HPDE6-E6E7 (cell line): ENCODE results near the gene HRAS.

ENCODE experiments used
- DNase-seq: peaks from one replicate; pipeline ENCODE4 v3.0.0; 2011; ENCODE audit warnings: missing footprints; ENCODE audit errors: extremely low spot score

Gene HRAS

DNA sequence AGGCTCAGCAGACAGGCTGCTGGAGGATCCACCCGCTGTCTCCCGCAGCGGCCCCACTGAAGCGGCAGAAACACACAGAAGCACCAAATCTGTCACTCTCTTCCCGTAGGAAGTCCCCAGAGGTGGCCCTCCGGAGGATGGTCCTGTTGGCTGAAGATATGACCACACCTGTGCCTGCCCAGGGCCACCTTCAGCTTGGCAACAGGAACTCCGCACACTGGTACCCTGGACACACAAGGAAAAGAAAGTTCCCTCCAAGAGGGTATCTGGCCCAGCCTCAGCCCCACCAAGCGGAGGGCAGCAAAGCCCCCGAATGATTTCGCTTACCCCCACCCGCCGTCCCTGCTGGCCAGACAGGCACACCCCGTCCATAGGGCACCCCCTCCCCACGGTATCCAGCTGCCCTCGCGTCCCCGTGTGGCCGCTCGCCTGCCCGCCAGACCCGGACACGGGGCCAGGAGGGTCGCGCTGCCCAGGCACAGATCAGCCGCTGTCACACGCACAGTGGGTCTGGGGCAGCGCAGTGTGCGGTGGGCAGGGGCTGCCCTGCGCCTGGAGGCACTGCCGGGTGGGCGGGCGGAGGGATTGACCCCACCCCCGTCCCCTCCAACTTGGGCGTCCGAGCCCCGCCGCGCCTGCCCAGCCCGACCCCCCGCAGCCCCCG is 32.4 kb upstream of the HRAS start:
- no peak for DNase-seq

DNA sequence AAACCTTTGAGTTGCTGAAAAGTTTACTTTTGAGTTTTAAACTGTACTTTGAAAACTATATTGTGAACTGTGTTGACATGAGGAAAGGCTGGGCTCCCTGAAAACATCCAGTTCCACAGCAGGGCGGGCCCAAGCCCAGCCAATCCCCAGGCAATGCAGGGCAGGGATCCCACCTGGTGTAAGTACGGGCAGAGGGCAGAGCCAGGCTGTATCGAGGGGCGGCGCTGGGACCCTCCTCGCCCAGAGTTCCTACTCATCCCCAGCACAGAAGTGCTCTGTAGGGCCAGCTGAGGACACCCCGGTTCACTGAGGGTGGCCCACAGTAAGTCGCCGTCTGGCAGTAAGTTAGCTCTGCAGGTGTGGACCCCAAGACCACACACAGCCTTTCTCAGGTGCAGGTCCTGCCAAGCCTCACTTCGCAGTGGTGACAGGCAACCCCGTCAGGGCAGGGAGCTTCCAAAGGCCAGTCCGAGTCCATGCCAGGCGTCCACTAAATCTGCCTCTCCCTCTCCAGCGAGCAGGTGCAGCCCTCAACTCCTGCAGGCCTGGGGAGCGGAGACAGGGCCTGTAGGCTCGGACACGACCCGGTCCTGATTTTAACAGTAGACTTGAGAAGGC is 31.7 kb upstream of the HRAS start:
- DNase-seq, result no peak

- DNase-seq, result no peak
Measured at GRCh38 chr11:565921-566509, 30.6 kb upstream of the HRAS start.

DNA sequence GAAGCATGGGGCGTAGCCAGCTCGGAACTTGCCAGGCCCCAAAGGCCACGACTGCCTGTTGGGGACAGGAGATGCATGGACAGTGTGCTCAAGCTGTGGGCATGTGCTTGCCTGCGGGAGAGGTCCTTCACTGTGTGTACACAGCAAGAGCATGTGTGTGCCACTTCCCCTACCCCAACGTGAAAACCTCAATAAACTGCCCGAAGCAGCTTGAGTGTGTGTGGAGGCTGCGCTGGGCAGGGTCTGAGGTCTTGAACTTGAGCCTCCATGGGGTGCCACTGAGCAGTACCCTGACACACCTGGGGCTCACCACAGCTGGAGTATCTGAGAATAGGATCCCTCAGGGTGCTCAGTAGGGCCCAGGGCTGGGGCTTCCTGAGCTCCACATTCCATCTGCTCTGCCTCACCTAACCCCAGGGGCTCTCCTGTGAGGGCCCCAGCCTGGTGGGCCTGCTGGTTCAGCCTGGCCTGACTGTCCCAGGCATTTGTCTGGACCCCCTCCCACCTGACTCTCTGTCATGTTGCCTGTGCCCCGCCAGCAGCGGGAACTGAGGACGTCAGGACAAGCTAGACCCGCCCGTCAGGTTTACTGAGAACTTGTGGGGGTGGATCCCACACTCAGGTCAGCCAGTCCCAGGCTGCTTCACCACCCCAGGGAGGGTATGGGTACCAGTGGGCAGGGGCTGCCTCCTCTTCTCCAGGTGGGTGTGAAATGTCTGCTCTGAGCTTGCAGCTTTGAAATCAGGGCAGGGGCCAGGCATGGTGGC is 28.6 kb upstream of the HRAS start:
- no peak for DNase-seq

DNA sequence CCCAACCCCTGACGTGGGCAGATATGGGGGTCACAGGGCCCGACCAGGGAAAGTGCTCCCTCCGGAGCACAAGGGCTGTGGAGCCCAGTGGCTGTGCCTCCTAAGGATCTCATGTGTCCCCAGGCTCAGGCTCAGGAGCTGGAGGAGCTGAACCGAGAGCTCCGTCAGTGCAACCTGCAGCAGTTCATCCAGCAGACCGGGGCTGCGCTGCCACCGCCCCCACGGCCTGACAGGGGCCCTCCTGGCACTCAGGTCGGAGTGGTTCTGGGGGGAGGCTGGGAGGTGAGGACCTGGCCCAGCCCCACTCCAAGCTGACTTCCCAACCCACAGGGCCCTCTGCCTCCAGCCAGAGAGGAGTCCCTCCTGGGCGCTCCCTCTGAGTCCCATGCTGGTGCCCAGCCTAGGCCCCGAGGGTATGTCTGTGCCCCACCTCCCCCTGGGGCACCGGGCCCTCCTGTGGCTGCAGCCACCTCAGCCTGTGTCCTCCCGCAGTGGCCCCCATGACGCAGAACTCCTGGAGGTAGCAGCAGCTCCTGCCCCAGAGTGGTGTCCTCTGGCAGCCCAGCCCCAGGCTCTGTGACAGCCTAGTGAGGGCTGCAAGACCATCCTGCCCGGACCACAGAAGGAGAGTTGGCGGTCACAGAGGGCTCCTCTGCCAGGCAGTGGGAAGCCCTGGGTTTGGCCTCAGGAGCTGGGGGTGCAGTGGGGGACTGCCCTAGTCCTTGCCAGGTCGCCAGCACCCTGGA is 27.9 kb upstream of the HRAS start:
- DNase-seq, result no peak

DNA sequence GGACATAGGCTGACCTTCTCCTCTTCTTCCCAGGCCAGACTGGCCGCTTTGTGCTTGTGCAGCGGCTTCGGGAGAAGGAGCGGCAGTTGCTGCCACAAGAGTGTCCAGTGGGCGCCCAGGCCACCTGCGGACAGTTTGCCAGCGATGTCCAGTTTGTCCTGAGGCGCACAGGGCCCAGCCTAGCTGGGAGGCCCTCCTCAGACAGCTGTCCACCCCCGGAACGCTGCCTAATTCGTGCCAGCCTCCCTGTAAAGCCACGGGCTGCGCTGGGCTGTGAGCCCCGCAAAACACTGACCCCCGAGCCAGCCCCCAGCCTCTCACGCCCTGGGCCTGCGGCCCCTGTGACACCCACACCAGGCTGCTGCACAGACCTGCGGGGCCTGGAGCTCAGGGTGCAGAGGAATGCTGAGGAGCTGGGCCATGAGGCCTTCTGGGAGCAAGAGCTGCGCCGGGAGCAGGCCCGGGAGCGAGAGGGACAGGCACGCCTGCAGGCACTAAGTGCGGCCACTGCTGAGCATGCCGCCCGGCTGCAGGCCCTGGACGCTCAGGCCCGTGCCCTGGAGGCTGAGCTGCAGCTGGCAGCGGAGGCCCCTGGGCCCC is 26.8 kb upstream of the HRAS start:
- DNase-seq, result no peak

DNA sequence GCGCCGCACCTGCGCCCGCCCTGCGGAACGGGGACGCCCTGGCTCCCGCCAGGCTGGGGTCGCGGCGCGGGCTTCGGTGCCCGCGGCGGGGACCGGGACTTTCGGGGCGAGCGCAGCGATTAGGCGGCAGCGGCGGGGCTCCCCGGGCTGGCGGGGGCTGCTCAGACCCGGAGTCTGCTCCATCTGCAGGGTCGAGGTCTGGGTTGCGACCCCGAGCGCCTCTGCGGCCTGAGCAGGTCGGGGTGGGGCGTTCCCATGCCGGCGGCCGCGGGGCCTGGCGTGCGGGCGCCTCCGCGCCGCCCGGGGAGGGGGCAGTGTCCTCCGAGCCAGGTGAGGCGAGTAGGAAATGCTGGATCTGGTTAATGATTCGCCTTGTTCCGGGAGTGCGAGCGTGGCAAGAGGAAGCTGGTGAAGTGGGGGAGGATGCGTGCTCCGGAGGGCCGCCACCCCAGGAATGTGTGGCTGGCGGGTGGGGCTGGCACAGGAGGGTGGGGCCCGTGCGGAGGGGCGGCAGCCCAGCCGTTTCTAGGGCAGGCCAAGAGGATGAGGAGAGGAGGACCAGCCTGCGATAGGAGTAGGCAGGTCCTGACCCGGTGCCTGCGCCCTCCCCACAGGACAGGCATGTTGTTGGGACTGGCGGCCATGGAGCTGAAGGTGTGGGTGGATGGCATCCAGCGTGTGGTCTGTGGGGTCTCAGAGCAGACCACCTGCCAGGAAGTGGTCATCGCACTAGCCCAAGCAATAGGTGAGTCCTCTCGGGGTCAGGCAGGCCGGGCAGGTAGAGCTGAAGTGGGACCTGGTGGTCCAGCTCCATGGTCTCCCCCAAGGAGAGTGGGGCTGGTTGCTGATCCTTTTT is 26.0 kb upstream of the HRAS start:
- DNase-seq, result no peak

- peak; percentile 74 for DNase-seq
Measured at GRCh38 chr11:560305-561147, 25.1 kb upstream of the HRAS start, which contains the start of the genes LMNTD2 and RASSF7. TSS of gene LMNTD2 (minus strand) at chr11:560738. CDS start at chr11:560716, 22 bp downstream. TSS of gene RASSF7 (plus strand) at chr11:560970. CDS start at chr11:561769, 799 bp downstream.

GRCh38 chr11:559712-560304 is 24.4 kb upstream of the HRAS start:
- no peak for DNase-seq

DNA sequence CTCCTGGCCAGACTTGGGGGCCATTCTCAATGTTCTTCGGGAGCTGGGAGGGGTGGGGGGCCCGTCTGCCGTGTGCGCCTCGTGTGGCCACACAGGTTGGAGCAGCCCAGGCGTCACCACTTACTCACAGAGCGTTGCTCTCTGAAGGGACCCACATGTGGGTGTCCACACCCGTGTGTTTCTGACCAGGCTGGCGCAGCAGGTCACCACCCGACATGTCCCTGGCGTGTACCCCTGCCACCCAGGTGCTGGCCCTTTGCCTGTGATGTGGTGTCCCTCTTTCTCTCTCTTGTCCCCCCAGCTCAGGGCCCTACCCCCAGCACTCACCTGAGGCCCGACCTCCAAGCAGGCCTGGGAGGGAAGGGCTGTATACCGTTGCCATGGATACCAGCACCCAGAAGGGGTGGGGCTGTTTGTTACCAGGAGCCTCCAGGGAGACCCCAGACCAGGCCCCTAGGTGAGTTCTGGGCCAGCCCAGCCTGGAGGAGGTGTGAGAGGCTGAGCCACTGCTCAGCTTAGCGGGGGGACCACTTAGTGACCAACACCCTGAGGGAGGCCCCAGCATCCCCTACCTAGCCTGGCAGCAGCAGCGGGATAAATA is 23.7 kb upstream of the HRAS start:
- no peak for DNase-seq

GRCh38 chr11:558503-558902 is 23.1 kb upstream of the HRAS start:
- no peak for DNase-seq

DNA sequence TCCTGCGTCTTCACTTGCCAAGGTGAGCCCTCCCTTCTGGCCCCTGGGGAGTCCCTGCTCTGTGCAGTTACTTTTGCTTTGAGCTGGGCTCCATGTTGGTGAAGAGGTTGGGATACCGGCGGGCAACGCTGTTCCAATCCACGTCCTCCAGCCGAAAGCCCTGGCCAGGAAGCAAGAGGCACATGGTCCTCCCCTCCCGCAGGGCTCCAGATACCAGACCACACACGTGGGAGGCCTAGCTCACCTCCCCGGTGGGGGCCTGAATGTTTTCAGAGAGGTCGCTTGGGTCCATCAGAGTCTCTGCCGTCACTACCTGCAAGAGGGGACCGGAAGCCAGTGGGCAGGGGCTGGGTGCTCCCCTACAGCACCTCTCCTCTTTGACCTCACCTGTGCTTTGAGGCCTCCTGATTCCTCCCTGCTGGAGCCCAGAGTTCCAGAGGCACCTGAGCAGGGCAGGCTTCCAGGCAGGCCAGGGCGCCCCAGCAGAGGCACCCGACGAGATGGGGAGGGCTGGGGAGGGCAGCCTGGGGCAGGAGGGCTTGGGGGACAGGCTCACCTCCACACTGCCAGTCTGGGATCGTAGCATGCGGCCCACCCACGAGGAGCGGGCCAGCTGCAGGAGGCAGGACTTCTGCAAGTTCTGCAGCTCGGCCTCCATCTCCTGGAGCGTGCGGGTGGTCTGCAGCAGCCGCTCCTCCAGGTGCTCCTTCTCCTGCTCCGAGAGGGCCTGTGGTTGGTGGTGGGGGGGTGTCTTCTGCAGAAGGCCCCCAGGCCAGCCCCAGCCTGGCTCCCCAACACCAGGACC is 22.2 kb upstream of the HRAS start:
- no peak for DNase-seq

DNA sequence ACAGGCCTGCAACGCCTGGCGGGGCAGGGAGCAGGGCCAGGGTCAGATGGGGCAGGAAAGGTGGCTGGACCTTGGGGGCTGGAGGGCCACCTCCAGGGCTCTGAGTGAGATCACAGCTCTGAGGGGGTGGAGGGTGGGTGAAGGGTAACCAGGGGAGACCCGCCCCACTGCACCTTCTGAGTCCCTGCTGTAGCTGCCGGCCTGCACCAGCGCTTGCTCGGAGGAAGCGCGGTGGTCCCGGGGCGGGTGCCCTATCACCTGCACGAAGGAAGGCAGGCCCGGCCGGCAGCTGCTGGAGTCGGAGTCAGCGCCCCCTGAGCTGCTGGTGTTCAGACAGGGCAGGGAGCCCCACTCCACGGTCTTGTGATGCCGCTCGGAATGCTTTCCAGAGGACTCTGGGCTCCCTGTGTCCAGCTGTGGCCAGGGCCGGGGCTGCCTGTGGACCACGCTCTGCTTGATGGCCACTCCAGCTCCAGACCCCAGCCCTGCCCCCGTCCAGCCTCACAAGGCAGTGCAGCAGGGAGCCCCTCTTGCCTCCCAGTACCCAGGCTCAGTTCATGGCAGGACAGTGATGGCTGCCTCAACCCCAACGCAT is 21.4 kb upstream of the HRAS start:
- DNase-seq, result no peak

DNA sequence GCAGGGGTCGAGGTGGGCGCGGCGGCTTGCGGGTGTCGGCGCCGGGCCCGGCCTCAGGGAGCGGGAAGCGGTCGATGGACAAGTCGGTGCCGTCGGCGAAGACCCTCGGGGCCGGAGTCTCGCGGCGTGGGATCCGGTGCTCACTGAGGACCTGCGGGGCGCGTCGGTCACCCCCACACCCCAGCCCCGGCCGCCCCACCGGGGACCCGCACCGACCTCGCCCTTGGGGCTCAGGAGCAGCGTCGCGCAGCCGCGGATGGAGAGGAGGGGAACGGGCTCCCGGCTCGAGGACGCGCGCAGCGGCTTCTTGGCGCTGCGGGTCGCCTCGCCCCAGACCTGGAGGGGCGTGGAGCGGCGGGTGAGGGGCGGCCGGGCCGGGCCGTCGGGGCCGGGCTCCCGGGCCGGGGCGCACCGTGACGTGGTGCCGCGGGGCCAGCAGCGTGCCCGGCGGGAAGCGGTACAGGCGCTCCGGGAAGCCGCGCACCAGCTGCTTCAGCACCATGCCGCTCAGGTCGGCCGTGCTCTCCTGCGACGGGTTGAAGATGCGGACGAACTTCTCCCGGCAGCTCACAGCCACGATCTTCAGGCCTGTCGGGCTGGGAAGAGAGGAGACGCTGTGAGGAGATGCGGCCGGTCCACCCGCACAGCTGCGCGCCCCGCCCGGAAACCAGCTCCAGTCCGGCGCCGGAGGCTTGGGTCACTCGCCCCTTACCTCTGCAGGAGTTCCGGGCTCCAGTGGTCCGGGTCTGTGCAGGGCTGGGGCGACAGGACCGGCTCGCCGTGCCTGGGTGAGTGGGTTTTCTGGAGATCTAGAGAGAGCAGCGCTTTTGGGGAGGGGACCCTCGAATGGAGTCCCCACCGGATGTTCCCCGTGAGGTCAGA is 20.6 kb upstream of the HRAS start:
- no peak for DNase-seq

DNA sequence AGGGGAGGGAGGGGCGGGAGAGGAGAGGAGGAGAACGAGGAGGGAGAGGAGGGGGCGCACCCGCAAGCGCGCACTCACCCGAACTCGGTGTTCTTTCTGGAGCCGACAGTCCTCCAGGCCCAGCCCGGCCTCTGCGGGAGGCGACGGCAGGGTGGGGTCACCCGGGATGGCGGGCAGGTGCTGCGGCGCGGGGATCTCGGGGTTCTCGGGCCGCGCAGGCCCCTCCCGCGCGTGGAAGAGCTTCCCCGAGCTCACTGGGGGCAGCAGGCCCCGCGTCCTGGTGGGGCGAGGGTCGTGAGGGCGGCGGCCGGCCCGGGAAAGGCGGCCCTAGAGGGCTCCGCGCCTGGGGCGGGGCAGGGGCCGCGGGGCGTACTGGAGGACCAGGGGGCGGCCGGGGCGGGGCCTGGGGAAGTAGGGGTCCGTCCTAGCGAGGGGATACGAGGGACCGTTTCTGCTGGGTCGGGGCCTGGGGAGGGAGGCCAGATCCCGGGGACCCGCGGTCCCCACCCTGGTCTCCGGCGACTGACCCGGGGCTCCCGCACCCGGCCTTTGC is 19.9 kb upstream of the HRAS start:
- DNase-seq, result no peak
